GM18873 (cell line): ENCODE results near the gene APP.

Source experiments
- ATAC-seq: cut with Tn5 transposase; IDR thresholded peaks from one replicate; pipeline ENCODE4 v1.9.1; 2021; ENCODE audit warnings: mild to moderate bottlenecking, moderate library complexity, moderate number of reproducible peaks; ENCODE audit not compliant: unreplicated experiment, low FRiP score

Gene APP

GRCh38 chr21:26170471-26171257 lies at the start of gene APP:
Gene APP, minus strand, starts transcription at chr21:26170770. Its CDS starts 150 bp downstream, at chr21:26170620.
- peak; percentile 69 for ATAC-seq

GRCh38 chr21:26212220-26212619 lies 41.6 kb upstream of the APP start:
- ATAC-seq: no peak

DNA sequence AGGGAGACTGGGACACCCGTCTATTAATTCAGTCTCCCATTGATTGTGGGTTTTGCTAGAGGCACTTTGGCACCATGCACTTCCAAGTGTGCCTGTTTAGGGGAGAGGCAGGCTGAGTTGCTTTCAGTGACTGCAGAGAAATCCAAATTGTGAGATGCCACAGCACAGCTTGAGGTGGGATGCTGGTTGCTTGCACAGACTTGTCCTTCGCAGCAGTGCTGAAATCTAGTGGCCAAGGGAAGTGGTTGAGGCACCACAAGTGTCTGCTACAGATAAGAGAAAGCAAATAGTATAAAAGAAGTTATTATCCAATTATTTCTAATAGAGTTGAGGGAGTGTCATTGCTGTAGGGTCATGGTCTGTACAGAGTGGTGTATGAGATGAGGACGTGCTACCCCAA lies 40.0 kb upstream of the APP start:
- no peak for ATAC-seq

GRCh38 chr21:26207021-26207420 lies 36.5 kb upstream of the APP start:
- no peak for ATAC-seq

DNA sequence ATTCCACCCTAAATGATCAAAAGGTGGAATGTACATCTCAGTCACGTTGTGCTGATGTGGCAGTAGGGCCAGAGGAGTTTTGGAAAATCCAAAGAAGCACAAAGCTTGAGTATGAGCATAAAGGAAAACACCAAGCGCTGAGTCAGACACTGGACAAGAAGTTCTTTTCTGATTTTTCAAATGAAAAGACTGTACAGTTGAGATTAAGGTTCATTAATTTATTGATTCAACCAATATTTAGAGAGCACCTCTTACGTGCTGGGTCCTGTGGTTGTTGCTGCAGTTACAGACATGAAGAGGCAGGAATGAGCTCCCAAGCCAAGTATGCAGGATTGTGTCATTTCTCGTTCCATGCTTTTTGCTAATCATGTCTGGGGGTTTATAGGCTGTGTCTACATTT lies 28.9 kb upstream of the APP start:
- ATAC-seq: no peak

GRCh38 chr21:26195708-26196107 lies 25.1 kb upstream of the APP start:
- no peak for ATAC-seq

GRCh38 chr21:26194811-26195251 lies 24.3 kb upstream of the APP start:
- no peak for ATAC-seq

- no peak for ATAC-seq
These were observed 23.8 kb upstream of the APP start for GRCh38 chr21:26194326-26194725.

GRCh38 chr21:26191609-26192008 lies 21.0 kb upstream of the APP start:
- no peak for ATAC-seq

DNA sequence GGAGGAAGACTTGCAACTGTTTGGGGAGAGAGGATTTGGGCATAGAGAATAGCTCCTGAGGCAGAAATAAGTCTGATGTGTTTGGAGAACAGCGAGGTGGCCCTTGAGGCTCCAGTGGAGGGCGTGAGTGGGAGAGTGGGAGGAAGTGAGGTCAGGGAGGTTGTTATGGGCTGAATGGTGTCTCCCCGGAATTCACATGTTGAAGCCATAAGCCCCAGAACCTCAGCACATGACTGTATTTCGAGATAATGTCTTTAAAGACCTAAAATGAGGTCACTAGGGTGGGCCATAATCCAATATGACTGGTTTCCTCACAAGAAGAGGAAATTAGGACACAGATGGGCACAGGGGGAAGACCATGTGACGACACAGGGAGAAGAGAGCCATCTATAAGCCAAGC lies 17.9 kb upstream of the APP start:
- no peak for ATAC-seq

DNA sequence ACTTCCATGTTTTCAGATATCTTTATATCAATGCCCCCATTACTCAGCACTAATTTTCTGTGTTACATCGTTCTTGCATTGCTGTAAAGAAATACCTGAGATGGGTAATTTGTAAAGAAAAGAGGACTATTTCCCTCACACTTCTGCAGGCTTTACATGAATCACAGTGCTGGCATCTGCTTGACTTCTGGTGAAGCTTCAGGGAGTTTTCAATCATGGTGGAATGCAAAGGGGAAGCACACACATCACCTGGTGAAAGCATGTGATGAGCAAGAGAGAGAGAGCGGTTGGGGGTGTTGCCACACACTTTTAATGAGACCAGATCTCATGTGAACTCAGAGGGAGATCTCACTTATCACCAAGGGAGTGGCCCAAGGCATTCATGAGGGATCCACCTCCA lies 14.9 kb upstream of the APP start:
- ATAC-seq: no peak

- ATAC-seq: no peak
These were observed 14.5 kb upstream of the APP start for GRCh38 chr21:26185021-26185420.

- ATAC-seq: no peak
These were observed 8.9 kb upstream of the APP start for GRCh38 chr21:26179501-26179900.

GRCh38 chr21:26177746-26178426 lies 7.3 kb upstream of the APP start:
- no peak for ATAC-seq

DNA sequence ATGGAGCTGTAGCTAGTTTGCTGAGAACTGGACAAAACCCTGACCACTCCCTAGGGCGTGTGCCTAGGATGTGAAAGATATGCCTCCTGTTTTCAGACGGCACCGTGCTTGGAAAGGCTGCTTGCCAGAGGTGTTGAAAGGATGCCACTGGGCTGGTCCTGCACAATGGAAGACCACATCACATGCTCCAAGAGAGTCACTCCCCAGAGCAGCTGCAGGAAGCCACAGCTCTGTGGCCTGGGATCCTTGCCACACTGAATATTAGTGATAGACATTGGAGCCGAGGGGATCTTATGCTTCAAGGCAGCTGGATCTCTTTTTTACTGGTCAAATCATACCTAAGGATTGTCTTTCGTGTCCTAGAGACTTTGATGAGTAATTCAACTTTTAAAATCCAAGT lies 6.6 kb upstream of the APP start:
- no peak for ATAC-seq

DNA sequence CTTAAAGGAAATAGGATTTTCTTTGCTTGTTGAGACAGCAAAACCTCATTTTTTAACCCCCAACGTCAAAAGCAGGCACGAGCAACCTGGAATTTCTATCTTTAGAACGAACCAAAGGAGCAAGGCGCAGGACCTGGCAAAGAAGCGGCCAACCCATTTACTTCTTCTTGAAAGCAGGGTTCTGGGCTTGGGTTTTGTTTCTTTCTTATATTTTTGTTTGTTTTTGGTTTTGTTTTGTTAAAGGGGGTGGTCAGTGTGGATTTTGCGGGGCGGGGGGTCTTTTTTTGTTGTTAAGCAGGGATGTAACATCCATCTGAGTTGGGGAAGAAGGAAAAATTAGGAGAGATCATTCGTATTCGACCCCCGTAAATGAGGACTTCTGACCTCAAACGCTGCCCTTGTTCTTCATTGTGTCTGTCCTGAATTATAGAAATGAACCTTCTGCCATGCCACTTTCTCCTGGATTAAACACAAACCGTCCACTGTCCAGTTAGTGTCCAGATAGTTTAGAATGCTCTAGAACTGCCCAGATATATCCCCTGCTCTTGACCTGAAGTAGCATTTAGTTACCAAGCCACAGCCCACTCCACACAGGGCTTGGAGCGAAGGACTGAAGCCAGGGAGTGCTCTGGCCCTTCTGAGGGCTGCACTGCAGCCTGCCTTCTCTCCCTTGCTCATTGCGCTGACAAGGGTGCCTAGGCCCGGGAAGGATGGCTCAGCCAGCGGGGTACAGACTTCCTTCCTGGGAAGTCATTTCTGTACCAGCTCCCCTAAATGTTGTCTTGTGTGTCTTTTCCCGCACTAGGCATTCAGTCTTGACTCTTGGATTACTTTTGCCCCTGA lies 909 bp upstream of the APP start:
- no peak for ATAC-seq

DNA sequence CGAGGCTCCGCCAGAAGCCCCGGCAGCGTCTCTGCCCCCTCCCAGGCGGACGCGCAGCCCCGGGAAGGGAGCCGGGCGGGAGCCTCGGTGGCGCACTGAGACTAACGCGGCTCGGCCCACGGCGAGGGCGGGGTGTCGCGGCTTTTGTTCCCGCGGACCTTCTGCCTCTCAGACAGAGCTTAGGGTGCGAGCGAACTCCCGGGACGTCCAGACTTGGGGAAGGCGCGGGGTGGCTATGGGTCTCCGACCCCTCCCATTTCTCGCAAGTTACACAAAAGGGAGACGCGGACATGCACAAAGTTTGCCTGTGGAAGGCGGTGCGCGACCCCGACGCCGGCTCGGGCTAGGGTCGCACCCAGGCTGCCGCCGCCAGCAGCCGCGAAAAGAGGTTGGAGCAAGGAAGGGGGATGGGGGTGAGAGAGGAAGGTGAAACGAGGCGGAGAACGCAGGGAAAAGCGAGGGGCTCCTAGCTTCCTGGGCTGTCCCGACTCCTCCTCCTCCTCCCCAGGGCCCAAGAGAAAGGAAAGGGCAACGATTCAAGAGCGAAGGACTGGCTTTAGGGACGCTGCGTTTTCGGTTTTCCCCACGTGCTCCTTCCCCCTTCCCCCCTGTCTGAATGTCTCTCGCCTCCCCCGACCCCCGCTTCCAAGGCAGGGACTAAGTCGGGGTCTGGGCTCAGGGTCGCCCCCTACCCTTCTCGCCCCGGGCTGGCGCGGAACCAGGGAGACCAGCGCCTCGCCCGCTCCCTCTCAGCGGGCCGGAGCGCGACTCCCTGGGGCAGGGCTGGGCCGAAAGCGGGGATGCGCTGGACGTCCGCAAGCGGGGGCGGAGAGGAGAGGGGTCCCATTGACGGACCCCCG lies 729 bp downstream of the APP start:
- peak; percentile 14 for ATAC-seq

- peak; percentile 59 for ATAC-seq
These were observed 1.4 kb downstream of the APP start for GRCh38 chr21:26169061-26169610.

DNA sequence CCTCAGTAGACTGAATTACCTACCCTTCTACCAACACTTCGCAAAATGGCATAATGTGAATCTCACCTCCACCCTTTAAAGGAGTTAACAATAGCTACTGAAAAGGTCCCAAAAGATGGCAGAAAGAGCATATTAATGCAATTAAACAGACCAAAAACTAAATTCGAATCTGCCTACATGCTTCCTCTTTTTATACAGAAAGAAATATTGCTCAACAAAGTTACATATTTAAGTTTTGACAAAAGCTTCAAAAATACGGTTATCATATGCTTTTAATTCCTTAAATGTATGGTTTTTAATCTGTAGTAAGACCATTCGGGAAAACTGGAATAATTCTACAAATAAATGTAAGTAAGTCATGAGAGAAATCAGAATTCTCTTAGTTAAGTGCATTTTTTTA lies 2.2 kb downstream of the APP start:
- no peak for ATAC-seq

- ATAC-seq: no peak
These were observed 3.0 kb downstream of the APP start for GRCh38 chr21:26167593-26167992.
